ENCODE measurements around the gene TPPP.

TPPP gene

DNA sequence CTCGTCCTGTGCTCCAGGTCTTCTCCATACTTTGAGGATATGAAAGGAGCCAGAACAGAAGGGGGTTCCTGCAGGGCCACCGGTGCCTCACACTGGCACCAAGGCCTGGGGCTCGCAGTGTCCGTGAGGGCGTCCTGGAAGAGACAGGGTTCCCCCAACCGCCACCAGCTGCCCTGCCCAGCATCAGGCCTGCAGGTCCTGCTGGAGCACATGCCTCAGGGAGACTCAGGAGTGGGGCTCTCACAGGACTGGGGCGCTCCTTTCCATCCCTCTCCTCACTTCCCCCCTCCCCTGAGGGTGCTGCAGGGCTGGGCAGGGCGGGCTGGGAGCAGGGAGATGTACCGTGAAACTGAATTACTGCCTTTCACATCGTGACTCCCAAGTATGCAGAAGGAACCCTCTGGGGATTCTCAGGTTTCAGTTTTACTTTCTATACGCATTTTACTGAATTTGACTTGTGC lies 49.3 kb downstream of the TPPP start:
- H2AFZ ChIP-seq (ENCODE audit: low read depth, low read length), result no peak overlapping the region

DNA sequence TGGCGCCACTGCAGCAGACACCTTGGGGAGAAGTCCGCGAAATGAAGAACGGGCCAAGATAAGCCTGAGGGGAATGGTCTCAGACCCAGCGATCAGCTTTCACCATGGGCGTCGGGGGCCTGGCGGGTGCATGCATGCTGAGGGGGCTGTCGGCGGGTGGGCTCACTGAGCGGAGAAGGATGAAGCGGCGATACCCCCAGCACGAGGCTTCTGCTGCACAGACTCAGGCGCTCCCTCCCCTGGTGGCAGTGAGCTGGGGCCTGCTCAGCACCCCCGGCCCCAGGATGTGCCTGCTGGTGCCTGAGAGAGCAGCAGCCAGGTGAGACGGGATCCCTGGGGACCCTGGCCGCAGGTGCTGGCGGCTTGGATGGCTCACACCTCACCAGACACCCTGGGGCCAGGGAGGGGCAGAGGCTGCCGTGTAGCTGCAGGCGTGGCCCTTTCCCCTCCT lies 49.8 kb downstream of the TPPP start:
- peak overlapping the region; percentile 76 for H3K4me2 ChIP-seq (ENCODE audit: low read length)
- H3K9ac ChIP-seq (ENCODE audit: low read length), result peak overlapping the region; percentile 30; the same call in 1 of the 2 replicates
- no peak for TF ChIP-seq EZH2phosphoT487 (IDR thresholded peaks at IDR 0.05; ENCODE audit: low read depth)
- TF ChIP-seq, protein P1, sequence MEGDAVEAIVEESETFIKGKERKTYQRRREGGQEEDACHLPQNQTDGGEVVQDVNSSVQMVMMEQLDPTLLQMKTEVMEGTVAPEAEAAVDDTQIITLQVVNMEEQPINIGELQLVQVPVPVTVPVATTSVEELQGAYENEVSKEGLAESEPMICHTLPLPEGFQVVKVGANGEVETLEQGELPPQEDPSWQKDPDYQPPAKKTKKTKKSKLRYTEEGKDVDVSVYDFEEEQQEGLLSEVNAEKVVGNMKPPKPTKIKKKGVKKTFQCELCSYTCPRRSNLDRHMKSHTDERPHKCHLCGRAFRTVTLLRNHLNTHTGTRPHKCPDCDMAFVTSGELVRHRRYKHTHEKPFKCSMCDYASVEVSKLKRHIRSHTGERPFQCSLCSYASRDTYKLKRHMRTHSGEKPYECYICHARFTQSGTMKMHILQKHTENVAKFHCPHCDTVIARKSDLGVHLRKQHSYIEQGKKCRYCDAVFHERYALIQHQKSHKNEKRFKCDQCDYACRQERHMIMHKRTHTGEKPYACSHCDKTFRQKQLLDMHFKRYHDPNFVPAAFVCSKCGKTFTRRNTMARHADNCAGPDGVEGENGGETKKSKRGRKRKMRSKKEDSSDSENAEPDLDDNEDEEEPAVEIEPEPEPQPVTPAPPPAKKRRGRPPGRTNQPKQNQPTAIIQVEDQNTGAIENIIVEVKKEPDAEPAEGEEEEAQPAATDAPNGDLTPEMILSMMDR (IDR thresholded peaks at IDR 0.05; ENCODE audit: low read depth, low read length), result peak; percentile 23; the same call in 1 of the 2 replicates
- H4K20me1 ChIP-seq (ENCODE audit: insufficient read depth, low read length), result peaks cover 13% of the 10 kb centered on the region
- H3K4me1 ChIP-seq (ENCODE audit: low read length), result peaks cover 26% of the 10 kb centered on the region
- no peaks in the 10 kb centered on the region for H3K27me3 ChIP-seq (ENCODE audit: low read depth, low read length)
- H3K27ac ChIP-seq (ENCODE audit: low read length), result peak overlapping the region; percentile 71
- H3K4me3 ChIP-seq (ENCODE audit: low read length), result peak overlapping the region; percentile 58
- H2AFZ ChIP-seq (ENCODE audit: low read depth, low read length), result no peak overlapping the region
- H3K36me3 ChIP-seq (replicated peaks; ENCODE audit: low read depth, low read length), result peaks cover 40% of the 10 kb centered on the region
- H3K79me2 ChIP-seq (ENCODE audit: low read length), result peaks cover 5% of the 10 kb centered on the region
- H3K9me3 ChIP-seq (ENCODE audit: insufficient read depth, low read length), result no peaks in the 10 kb centered on the region

More for the DNA sequence above, 49.3 kb downstream of the TPPP start:
- Histone ChIP-seq H3K4me1 (ENCODE audit: low read length) (peaks cover 26% of the 10 kb centered on the region), H3K9ac (ENCODE audit: low read length) (peak overlapping the region; percentile 30; the same call in 1 of the 2 replicates), H3K79me2 (ENCODE audit: low read length) (peaks cover 5% of the 10 kb centered on the region), H4K20me1 (ENCODE audit: insufficient read depth, low read length) (peaks cover 13% of the 10 kb centered on the region), H3K27ac (ENCODE audit: low read length) (peak overlapping the region; percentile 71), H3K4me2 (ENCODE audit: low read length) (peak overlapping the region; percentile 76), H3K27me3 (ENCODE audit: low read depth, low read length) (no peaks in the 10 kb centered on the region), H3K4me3 (ENCODE audit: low read length) (peak overlapping the region; percentile 58), H3K9me3 (ENCODE audit: insufficient read depth, low read length) (no peaks in the 10 kb centered on the region), H3K36me3 (replicated peaks; ENCODE audit: low read depth, low read length) (peaks cover 40% of the 10 kb centered on the region)
- TF ChIP-seq EZH2phosphoT487 (IDR thresholded peaks at IDR 0.05; ENCODE audit: low read depth), result no peak
- TF ChIP-seq, protein P1 (IDR thresholded peaks at IDR 0.05; ENCODE audit: low read depth, low read length), result no peak

DNA sequence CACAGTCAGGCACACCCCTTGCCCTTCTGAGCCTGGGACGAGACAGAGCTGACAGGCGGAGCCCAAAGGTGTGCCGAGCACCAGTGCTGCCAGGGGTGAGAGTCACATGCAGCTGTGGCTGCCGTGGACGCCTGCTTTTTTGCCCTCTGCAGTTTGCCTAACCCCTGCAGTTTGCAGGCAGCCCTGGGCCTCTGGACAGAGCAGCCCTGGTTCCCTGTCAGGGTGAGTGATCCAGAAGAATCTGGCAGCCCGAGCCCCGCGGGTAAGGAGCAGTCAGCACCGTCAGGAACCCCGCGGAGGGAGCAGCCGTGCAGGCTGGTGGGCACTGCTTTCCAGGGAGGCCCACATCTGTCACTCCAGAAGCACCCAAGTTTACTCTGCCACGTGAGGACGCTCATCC lies 50.7 kb downstream of the TPPP start:
- H3K9me3 ChIP-seq (ENCODE audit: insufficient read depth, low read length), result no peaks in the 10 kb centered on the region
- H3K27ac ChIP-seq (ENCODE audit: low read length), result no peak overlapping the region
- peaks cover 26% of the 10 kb centered on the region for H3K4me1 ChIP-seq (ENCODE audit: low read length)
- H3K4me3 ChIP-seq (ENCODE audit: low read length), result no peak overlapping the region
- H3K9ac ChIP-seq (ENCODE audit: low read length), result no peak overlapping the region
- H3K79me2 ChIP-seq (ENCODE audit: low read length), result peaks cover 5% of the 10 kb centered on the region
- no peaks in the 10 kb centered on the region for H3K27me3 ChIP-seq (ENCODE audit: low read depth, low read length)
- no peak overlapping the region for H2AFZ ChIP-seq (ENCODE audit: low read depth, low read length)
- peaks cover 13% of the 10 kb centered on the region for H4K20me1 ChIP-seq (ENCODE audit: insufficient read depth, low read length)
- no peak overlapping the region for H3K4me2 ChIP-seq (ENCODE audit: low read length)
- H3K36me3 ChIP-seq (replicated peaks; ENCODE audit: low read depth, low read length), result peaks cover 41% of the 10 kb centered on the region
- TF ChIP-seq, protein P1 (IDR thresholded peaks at IDR 0.05; ENCODE audit: low read depth, low read length), result no peak
- TF ChIP-seq EZH2phosphoT487 (IDR thresholded peaks at IDR 0.05; ENCODE audit: low read depth), result no peak

DNA sequence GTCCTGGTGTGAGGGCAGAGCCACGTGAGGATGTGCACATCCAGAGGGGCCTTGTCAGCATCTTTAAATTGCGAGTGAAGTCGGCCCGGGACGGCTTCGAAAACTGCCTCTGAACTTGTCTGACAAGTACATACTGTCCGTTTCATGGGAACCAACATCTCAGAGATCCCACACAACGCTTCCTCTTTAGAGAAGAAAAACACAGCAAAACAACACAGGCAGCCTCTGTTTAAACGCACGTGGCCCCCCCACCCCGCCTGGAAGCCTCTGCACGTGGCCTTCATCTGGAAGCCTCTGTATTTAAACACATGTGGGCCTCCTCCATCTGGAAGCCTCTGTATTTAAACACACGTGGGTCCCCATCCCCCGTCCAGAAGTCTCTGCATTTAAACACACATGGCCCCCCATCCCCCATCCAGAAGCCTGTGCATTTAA lies 51.8 kb downstream of the TPPP start:
- peaks cover 13% of the 10 kb centered on the region for H4K20me1 ChIP-seq (ENCODE audit: insufficient read depth, low read length)
- no peak overlapping the region for H2AFZ ChIP-seq (ENCODE audit: low read depth, low read length)
- no peak overlapping the region for H3K27ac ChIP-seq (ENCODE audit: low read length)
- no peak overlapping the region for H3K4me3 ChIP-seq (ENCODE audit: low read length)
- no peak for TF ChIP-seq EZH2phosphoT487 (IDR thresholded peaks at IDR 0.05; ENCODE audit: low read depth)
- TF ChIP-seq, protein P1 (IDR thresholded peaks at IDR 0.05; ENCODE audit: low read depth, low read length), result no peak
- H3K4me2 ChIP-seq (ENCODE audit: low read length), result no peak overlapping the region
- H3K27me3 ChIP-seq (ENCODE audit: low read depth, low read length), result no peaks in the 10 kb centered on the region
- H3K4me1 ChIP-seq (ENCODE audit: low read length), result peaks cover 26% of the 10 kb centered on the region
- no peak overlapping the region for H3K9ac ChIP-seq (ENCODE audit: low read length)
- H3K9me3 ChIP-seq (ENCODE audit: insufficient read depth, low read length), result no peaks in the 10 kb centered on the region
- H3K79me2 ChIP-seq (ENCODE audit: low read length), result peaks cover 5% of the 10 kb centered on the region
- H3K36me3 ChIP-seq (replicated peaks; ENCODE audit: low read depth, low read length), result peaks cover 30% of the 10 kb centered on the region

Measured in OCI-LY3 (cell line).